Neural progenitor cell (in vitro differentiated cells): ENCODE results near the gene ABCA3. TPM values are rescaled to one million over a fixed set of nuclear protein-coding genes. Genes with fewer than 3 reads are reported as not detected.

Experiments
- DNase-seq: peaks from one replicate; pipeline ENCODE4 v3.0.0-alpha.2; 2016; ENCODE audit warnings: low spot score
- H2AFZ ChIP-seq: fragments of 200-600 bp; sonication (generic); replicated peaks from 2 replicates; pipeline ENCODE4 v1.6.1; 2016; ENCODE audit warnings: antibody characterized with exemption
- H3F3A ChIP-seq: fragments of 200-600 bp; sonication (generic); 2 replicates; pipeline ENCODE4 v1.6.1; 2016; ENCODE audit warnings: antibody characterized with exemption, low read depth
- H3K27ac ChIP-seq: fragments of 200-600 bp; sonication (generic); 2 replicates; pipeline ENCODE4 v1.5.1; 2016; ENCODE audit warnings: mild to moderate bottlenecking
- H3K27me3 ChIP-seq: fragments of 200-600 bp; sonication (generic); 2 replicates; pipeline ENCODE4 v1.6.1; 2016; ENCODE audit warnings: mild to moderate bottlenecking, moderate library complexity
- H3K36me3 ChIP-seq: fragments of 200-600 bp; sonication (generic); 2 replicates; pipeline ENCODE4 v1.5.1; 2016
- H3K4me1 ChIP-seq: fragments of 200-600 bp; sonication (generic); 2 replicates; pipeline ENCODE4 v1.6.1; 2016; ENCODE audit warnings: mixed run types
- H3K4me2 ChIP-seq: fragments of 200-600 bp; sonication (generic); 2 replicates; pipeline ENCODE4 v1.6.1; 2016
- H3K4me3 ChIP-seq: fragments of 200-600 bp; sonication (generic); 2 replicates; pipeline ENCODE4 v1.5.1; 2016
- H3K79me2 ChIP-seq: fragments of 200-600 bp; sonication (generic); 2 replicates; pipeline ENCODE4 v1.6.1; 2016; ENCODE audit warnings: low read depth
- H3K9ac ChIP-seq: fragments of 200-600 bp; sonication (generic); 2 replicates; pipeline ENCODE4 v1.6.1; 2016
- H3K9me3 ChIP-seq: fragments of 200-600 bp; sonication (generic); 2 replicates; pipeline ENCODE4 v1.5.1; 2016; ENCODE audit warnings: low read depth
- H4K20me1 ChIP-seq: fragments of 200-600 bp; sonication (generic); 2 replicates; pipeline ENCODE4 v1.6.1; 2016; ENCODE audit warnings: low read depth
- H3K27ac Mint-ChIP-seq: 3 replicates; pipeline ENCODE4 v1.8.0; 2021; ENCODE audit warnings: mixed read lengths
- H3K27me3 Mint-ChIP-seq: 2 replicates; pipeline ENCODE4 v1.8.0; 2022; ENCODE audit warnings: low read depth, mild to moderate bottlenecking, inconsistent platforms, moderate library complexity, mixed read lengths; ENCODE audit not compliant: insufficient read depth
- H3K36me3 Mint-ChIP-seq: 3 replicates; pipeline ENCODE4 v1.8.0; 2021; ENCODE audit warnings: mixed read lengths
- H3K4me1 Mint-ChIP-seq: 3 replicates; pipeline ENCODE4 v1.8.0; 2021; ENCODE audit warnings: mixed read lengths
- H3K4me3 Mint-ChIP-seq: 3 replicates; pipeline ENCODE4 v1.8.0; 2021; ENCODE audit warnings: mild to moderate bottlenecking, moderate library complexity, mixed read lengths
- H3K9me3 Mint-ChIP-seq: 3 replicates; pipeline ENCODE4 v1.8.0; 2020; ENCODE audit warnings: mixed read lengths
- CTCF ChIP-seq: fragments of 200-600 bp; sonication (generic); IDR thresholded peaks from 2 replicates; pipeline ENCODE4 v1.5.1; 2017; ENCODE audit warnings: antibody characterized with exemption, mild to moderate bottlenecking
- EZH2 ChIP-seq: fragments of 200-600 bp; sonication (generic); IDR thresholded peaks from 2 replicates; pipeline ENCODE4 v1.6.1; 2017; ENCODE audit warnings: antibody characterized with exemption, mild to moderate bottlenecking, moderate library complexity
- EZH2phosphoT487 ChIP-seq: fragments of 200-600 bp; sonication (generic); IDR thresholded peaks from 2 replicates; pipeline ENCODE4 v1.6.1; 2017; ENCODE audit warnings: antibody characterized with exemption
- total RNA-seq: library from RNA; depleted of rRNA; stranded (reverse); fragments of >200 nt; gene quantifications from 2 replicates; pipeline ENCODE4 v1.2.3, GENCODE V29; 2015; ENCODE audit warnings: low replicate concordance

The ABCA3 gene
- total RNA-seq, 1 donor from 2014 or later, result 9.7 TPM

- H3K79me2 ChIP-seq, result no peaks in the 10 kb centered on the region
- peaks cover 49% of the 10 kb centered on the region for H4K20me1 ChIP-seq
- no peak for DNase-seq
- Mint-ChIP-seq H3K36me3 (peaks cover 9% of the 10 kb centered on the region), H3K27me3 (peaks cover 11% of the 10 kb centered on the region), H3K4me1 (no peaks in the 10 kb centered on the region), H3K27ac (no peak overlapping the region), H3K4me3 (no peak overlapping the region), H3K9me3 (no peaks in the 10 kb centered on the region)
- no peak overlapping the region for H3K4me2 ChIP-seq
- H3K27me3 ChIP-seq, result peaks cover 31% of the 10 kb centered on the region
- H3K36me3 ChIP-seq, result no peaks in the 10 kb centered on the region
- no peak overlapping the region for H3K9ac ChIP-seq
- H3K9me3 ChIP-seq, result no peaks in the 10 kb centered on the region
- no peak overlapping the region for H3K27ac ChIP-seq
- H3K4me3 ChIP-seq, result no peak overlapping the region
- TF ChIP-seq EZH2, result no peak
- TF ChIP-seq EZH2phosphoT487, result no peak
- TF ChIP-seq CTCF, result no peak
- no peak overlapping the region for H2AFZ ChIP-seq
- peaks cover 41% of the 10 kb centered on the region for H3F3A ChIP-seq
- peaks cover 26% of the 10 kb centered on the region for H3K4me1 ChIP-seq
Observed at GRCh38 chr16:2238150-2238837, 102.2 kb downstream of the ABCA3 start.

- peaks cover 11% of the 10 kb centered on the region for H3K27me3 Mint-ChIP-seq
- no peaks in the 10 kb centered on the region for H3K9me3 ChIP-seq
- no peaks in the 10 kb centered on the region for H3K9me3 Mint-ChIP-seq
- H3K36me3 Mint-ChIP-seq, result peaks cover 9% of the 10 kb centered on the region
- H3K4me3 ChIP-seq, result peak overlapping the region; percentile 44
- no peak overlapping the region for H3K4me3 Mint-ChIP-seq
- peaks cover 31% of the 10 kb centered on the region for H3K27me3 ChIP-seq
- H3K4me1 Mint-ChIP-seq, result no peaks in the 10 kb centered on the region
- no peak overlapping the region for H3K27ac ChIP-seq
- peaks cover 26% of the 10 kb centered on the region for H3K4me1 ChIP-seq
- no peak overlapping the region for H3K27ac Mint-ChIP-seq
- no peaks in the 10 kb centered on the region for H3K36me3 ChIP-seq
- DNase-seq, result peak; percentile 52
- peak overlapping the region; percentile 82 for H3K4me2 ChIP-seq
- TF ChIP-seq CTCF, result no peak
- TF ChIP-seq EZH2, result peak; percentile 78
- TF ChIP-seq EZH2phosphoT487, result peak; percentile 62
- no peaks in the 10 kb centered on the region for H3K79me2 ChIP-seq
- H4K20me1 ChIP-seq, result peaks cover 49% of the 10 kb centered on the region
- H3F3A ChIP-seq, result peaks cover 41% of the 10 kb centered on the region
- H2AFZ ChIP-seq, result no peak overlapping the region
- H3K9ac ChIP-seq, result no peak overlapping the region
Observed at GRCh38 chr16:2237493-2238149, 102.9 kb downstream of the ABCA3 start.

- H3K36me3 ChIP-seq, result no peaks in the 10 kb centered on the region
- Mint-ChIP-seq H3K36me3 (peaks cover 5% of the 10 kb centered on the region), H3K4me3 (no peak overlapping the region), H3K27me3 (peaks cover 7% of the 10 kb centered on the region), H3K9me3 (no peaks in the 10 kb centered on the region), H3K4me1 (no peaks in the 10 kb centered on the region), H3K27ac (no peak overlapping the region)
- no peaks in the 10 kb centered on the region for H3K9me3 ChIP-seq
- peaks cover 31% of the 10 kb centered on the region for H3K27me3 ChIP-seq
- H2AFZ ChIP-seq, result no peak overlapping the region
- no peak overlapping the region for H3K27ac ChIP-seq
- TF ChIP-seq EZH2phosphoT487, result peak; percentile 87
- peak; percentile 97 for TF ChIP-seq EZH2
- TF ChIP-seq CTCF, result no peak
- H3K9ac ChIP-seq, result no peak overlapping the region
- H4K20me1 ChIP-seq, result peaks cover 49% of the 10 kb centered on the region
- H3K4me3 ChIP-seq, result peak overlapping the region; percentile 44
- peak overlapping the region; percentile 82 for H3K4me2 ChIP-seq
- peaks cover 41% of the 10 kb centered on the region for H3F3A ChIP-seq
- DNase-seq, result no peak
- H3K79me2 ChIP-seq, result no peaks in the 10 kb centered on the region
- peaks cover 26% of the 10 kb centered on the region for H3K4me1 ChIP-seq
Observed at GRCh38 chr16:2237102-2237482, 103.4 kb downstream of the ABCA3 start.
